ENCODE data around the gene NEURL3. TPM values are rescaled to one million over a fixed set of nuclear protein-coding genes. Genes with fewer than 3 reads are reported as not detected.

The NEURL3 gene
- total and polyA plus RNA-seq, 9 of the 15 experiments (the other 6 are each of a cell fraction or from before 2014, with no cell fraction given): not detected

- TF ChIP-seq E2F3 (CRISPR knock-in tag; IDR thresholded peaks at IDR 0.05) (no peak), ZNF184 (CRISPR knock-in tag; IDR thresholded peaks at IDR 0.05) (no peak), HDAC8 (tag; IDR thresholded peaks at IDR 0.05) (no peak), ZNF282 (CRISPR knock-in tag; IDR thresholded peaks at IDR 0.05) (no peak), ZNF75A (CRISPR knock-in tag; IDR thresholded peaks at IDR 0.05) (no peak), ZBTB43 (CRISPR knock-in tag; IDR thresholded peaks at IDR 0.05) (no peak), CC2D1A (IDR thresholded peaks at IDR 0.05) (no peak), KLF13 (tag; IDR thresholded peaks at IDR 0.05; ENCODE audit: borderline replicate concordance, low read depth) (no peak), MITF (IDR thresholded peaks at IDR 0.05) (no peak), BRCA1 (IDR thresholded peaks at IDR 0.05) (no peak), BRCA1 (CRISPR knock-in tag; IDR thresholded peaks at IDR 0.05) (no peak), ETV1 (tag; conservative IDR thresholded peaks at IDR 0.05; ENCODE audit: low read depth) (no peak), GABPA (tag; conservative IDR thresholded peaks at IDR 0.05; ENCODE audit: low read depth) (no peak), NFATC3 (IDR thresholded peaks at IDR 0.05) (no peak), MNT (conservative IDR thresholded peaks at IDR 0.05) (no peak), SMAD4 (CRISPR knock-in tag; conservative IDR thresholded peaks at IDR 0.05) (no peak), NONO (IDR thresholded peaks at IDR 0.05; ENCODE audit: low read depth in 2 of 2, low read length in 1 of 2) (no peak), CCAR2 (IDR thresholded peaks at IDR 0.05; ENCODE audit: low read depth, low read length) (no peak), ZNF584 (CRISPR knock-in tag; IDR thresholded peaks at IDR 0.05; ENCODE audit: low read depth) (no peak)
- Histone ChIP-seq H3K9me1 (ENCODE audit: control insufficient read depth, insufficient read depth, low read length) (no peaks in the 10 kb centered on the region), H3K9me3 (replicated peaks; ENCODE audit: control insufficient read depth, insufficient read depth, low read depth, low read length) (no peaks in the 10 kb centered on the region), H3K79me2 (ENCODE audit: control insufficient read depth, insufficient read depth, low read length) (no peaks in the 10 kb centered on the region), H3K9ac (ENCODE audit: insufficient read depth in 1 of 2, low read depth in 2 of 2, low read length in 2 of 2) (no peak overlapping the region), H3K4me3 (no peak overlapping the region), H3K27me3 (ENCODE audit: control insufficient read depth in 2 of 2, insufficient read depth in 2 of 2, low read length in 2 of 2) (peaks cover 7 to 16% of the 10 kb centered on the region in 2 experiments; a peak in 2 of 5 replicates), H2AFZ (ENCODE audit: low read depth, low read length) (no peak overlapping the region), H3K27ac (ENCODE audit: extremely low read depth, low read depth, low read length) (no peak overlapping the region), H3K36me3 (ENCODE audit: control insufficient read depth, insufficient read depth, low read length) (no peaks in the 10 kb centered on the region), H3K4me2 (ENCODE audit: insufficient read depth, low read length) (no peak overlapping the region), H3K4me1 (replicated peaks in 1 of 2; ENCODE audit: control insufficient read depth in 2 of 2, insufficient read depth in 2 of 2, low read length in 2 of 2) (no peaks in the 10 kb centered on the region), H4K20me1 (replicated peaks; ENCODE audit: control insufficient read depth, insufficient read depth, low read length) (no peaks in the 10 kb centered on the region)
- DNase-seq (ENCODE audit: extremely low read depth in 1 of 4, low spot score in 3 of 4) (no peak), FAIRE-seq (no peak), ATAC-seq (no peak)
- no TSS peak for BruUV-seq (replicated peaks)
- ChIA-PET CTCF (ENCODE audit: low intra/inter-chr PET ratio) (no interaction called here), POLR2A (no interaction called here)
- intact Hi-C loops (cut with micrococcal nuclease): no loop called here
- 9% methylated on average over 2 of the region's 2 CpGs for WGBS (ENCODE audit: insufficient coverage, low coverage, missing lambda C conversion rate)
- in situ Hi-C loops (cut with MboI): no loop called here
These were observed 40.5 kb downstream of the NEURL3 start for GRCh38 chr2:96464651-96465050.

Data from K562 (cell line).